Neural cell (in vitro differentiated cells): ENCODE measurements around the gene RUNX1. TPM values are rescaled to one million over a fixed set of nuclear protein-coding genes. Genes with fewer than 3 reads are reported as not detected.

Experiments
- H2AFZ ChIP-seq: fragments of 200-600, 300-800 bp; sonication (generic), shearing (Covaris generic); 2 replicates; pipeline ENCODE4 v1.6.0; 2014; ENCODE audit warnings: low read depth, mild to moderate bottlenecking, antibody characterized with exemption, low read length, moderate library complexity
- H3F3A ChIP-seq: fragments of 200-600 bp; shearing (Covaris generic); 2 replicates; pipeline ENCODE4 v1.6.1; 2016; ENCODE audit warnings: mild to moderate bottlenecking, moderate library complexity, mixed read lengths, antibody characterized with exemption, low read length; ENCODE audit not compliant: insufficient read depth, poor library complexity, severe bottlenecking
- H3K27ac ChIP-seq: fragments of 200-600, 300-800 bp; sonication (generic), shearing (Covaris generic); 2 replicates; pipeline ENCODE4 v1.5.1; 2014; ENCODE audit warnings: mild to moderate bottlenecking, low read length, moderate library complexity
- H3K27me3 ChIP-seq: fragments of 300-800, 200-600 bp; sonication (generic), shearing (Covaris generic); 2 replicates; pipeline ENCODE4 v1.6.0; 2014; ENCODE audit warnings: mild to moderate bottlenecking, low read depth, low read length, moderate library complexity; ENCODE audit not compliant: insufficient read depth
- H3K36me3 ChIP-seq: fragments of 300-800, 200-600 bp; sonication (generic), shearing (Covaris generic); 2 replicates; pipeline ENCODE4 v1.5.1; 2014; ENCODE audit warnings: mild to moderate bottlenecking, antibody characterized with exemption, low read length, moderate library complexity; ENCODE audit not compliant: insufficient read depth
- H3K4me2 ChIP-seq: fragments of 300-800, 200-600 bp; sonication (generic), shearing (Covaris generic); 2 replicates; pipeline ENCODE4 v1.6.0; 2014; ENCODE audit warnings: mild to moderate bottlenecking, low read length
- H3K4me3 ChIP-seq: fragments of 300-800, 200-600 bp; sonication (generic), shearing (Covaris generic); 2 replicates; pipeline ENCODE4 v1.5.1; 2014; ENCODE audit warnings: mild to moderate bottlenecking, low read length, moderate library complexity
- H3K79me2 ChIP-seq: fragments of 200-600 bp; shearing (Covaris generic); replicated peaks from 2 replicates; pipeline ENCODE4 v1.6.0; 2014; ENCODE audit warnings: mild to moderate bottlenecking, low read length, moderate library complexity; ENCODE audit not compliant: insufficient read depth
- H3K9ac ChIP-seq: fragments of 300-800, 200-600 bp; sonication (generic), shearing (Covaris generic); 2 replicates; pipeline ENCODE4 v1.6.1; 2016; ENCODE audit warnings: mild to moderate bottlenecking, low read length, mixed read lengths
- H3K9me2 ChIP-seq: fragments of 200-600 bp; shearing (Covaris generic); 2 replicates; pipeline ENCODE4 v1.6.1; 2016; ENCODE audit warnings: mild to moderate bottlenecking, low read length, mixed read lengths; ENCODE audit not compliant: insufficient read depth
- H3K9me3 ChIP-seq: fragments of 200-600, 300-800 bp; sonication (generic), shearing (Covaris generic); 2 replicates; pipeline ENCODE4 v1.6.1; 2016; ENCODE audit warnings: mild to moderate bottlenecking, mixed run types, low read length, moderate library complexity, mixed read lengths
- H4K20me1 ChIP-seq: fragments of 200-600 bp; shearing (Covaris generic); 2 replicates; pipeline ENCODE4 v1.6.1; 2016; ENCODE audit warnings: mild to moderate bottlenecking, mixed run types; ENCODE audit not compliant: insufficient read depth
- CTCF ChIP-seq: fragments of 450-650 bp; IDR thresholded peaks from 2 replicates; pipeline ENCODE4 v1.5.1; 2014; ENCODE audit warnings: antibody characterized with exemption, mild to moderate bottlenecking, moderate library complexity; ENCODE audit not compliant: poor library complexity, severe bottlenecking
- EP300 ChIP-seq: fragments of 450-650 bp; conservative IDR thresholded peaks from 2 replicates; pipeline ENCODE4 v1.6.1; 2014; ENCODE audit warnings: antibody characterized with exemption, mild to moderate bottlenecking, moderate library complexity; ENCODE audit not compliant: poor library complexity, severe bottlenecking
- EZH2 ChIP-seq: fragments of 200-600, 300-800 bp; shearing (Covaris generic), sonication (generic); IDR thresholded peaks from 2 replicates; pipeline ENCODE4 v1.6.1; 2014; ENCODE audit warnings: antibody characterized with exemption, low read length, borderline replicate concordance, mild to moderate bottlenecking; ENCODE audit not compliant: insufficient read depth, poor library complexity, severe bottlenecking
- MXI1 ChIP-seq: fragments of 450-650 bp; conservative IDR thresholded peaks from 2 replicates; pipeline ENCODE4 v1.6.1; 2014; ENCODE audit warnings: antibody characterized with exemption, mild to moderate bottlenecking; ENCODE audit not compliant: poor library complexity, severe bottlenecking
- POLR2AphosphoS5 ChIP-seq: IDR thresholded peaks from 2 replicates; pipeline ENCODE4 v1.6.1; 2012
- RAD21 ChIP-seq: fragments of 450-650 bp; conservative IDR thresholded peaks from 2 replicates; pipeline ENCODE4 v1.6.1; 2014; ENCODE audit warnings: antibody characterized with exemption, mild to moderate bottlenecking, moderate library complexity
- REST ChIP-seq: IDR thresholded peaks from 2 replicates; pipeline ENCODE4 v1.6.1; 2012; ENCODE audit warnings: borderline replicate concordance
- SMC3 ChIP-seq: fragments of 450-650 bp; conservative IDR thresholded peaks from 2 replicates; pipeline ENCODE4 v1.6.1; 2014; ENCODE audit warnings: antibody characterized with exemption, mild to moderate bottlenecking, moderate library complexity; ENCODE audit not compliant: poor library complexity
- TAF1 ChIP-seq: IDR thresholded peaks from 2 replicates; pipeline ENCODE4 v1.6.1; 2012; ENCODE audit warnings: low read depth
- polyA plus RNA-seq: library from polyadenylated mRNA; depleted of rRNA; stranded (reverse); fragments of >200 nt; gene quantifications from 2 replicates; pipeline ENCODE4 v1.2.3, GENCODE V29; 2014

RUNX1 gene
- polyA plus RNA-seq, 1 donor from 2014 or later: not detected

GRCh38 chr21:34899302-34899701 lies 149.8 kb downstream of the RUNX1 start:
- Histone ChIP-seq H2AFZ (no peak overlapping the region), H3K27ac (no peak overlapping the region), H3F3A (no peaks in the 10 kb centered on the region), H3K9ac (no peak overlapping the region), H3K4me3 (no peak overlapping the region), H3K36me3 (no peaks in the 10 kb centered on the region), H3K27me3 (peaks cover 19% of the 10 kb centered on the region), H4K20me1 (no peaks in the 10 kb centered on the region), H3K79me2 (no peaks in the 10 kb centered on the region), H3K9me3 (peaks cover 5% of the 10 kb centered on the region), H3K4me2 (no peak overlapping the region), H3K9me2 (no peaks in the 10 kb centered on the region)
- TF ChIP-seq TAF1: no peak
- TF ChIP-seq SMC3: no peak
- no peak for TF ChIP-seq EZH2
- TF ChIP-seq POLR2AphosphoS5: no peak
- no peak for TF ChIP-seq MXI1
- no peak for TF ChIP-seq EP300
- no peak for TF ChIP-seq REST
- no peak for TF ChIP-seq RAD21
- TF ChIP-seq CTCF: no peak

GRCh38 chr21:34897828-34898227 lies 151.3 kb downstream of the RUNX1 start:
- H3K27me3 ChIP-seq: peaks cover 34% of the 10 kb centered on the region
- H3K9me2 ChIP-seq: no peaks in the 10 kb centered on the region
- H4K20me1 ChIP-seq: no peaks in the 10 kb centered on the region
- no peak overlapping the region for H3K27ac ChIP-seq
- no peak overlapping the region for H3K4me3 ChIP-seq
- peaks cover 5% of the 10 kb centered on the region for H3K9me3 ChIP-seq
- no peak overlapping the region for H3K9ac ChIP-seq
- TF ChIP-seq SMC3 (no peak), MXI1 (no peak), CTCF (no peak), EZH2 (no peak), POLR2AphosphoS5 (no peak)
- H3F3A ChIP-seq: no peaks in the 10 kb centered on the region
- H3K4me2 ChIP-seq: no peak overlapping the region
- no peak overlapping the region for H2AFZ ChIP-seq
- H3K36me3 ChIP-seq: no peaks in the 10 kb centered on the region
- no peaks in the 10 kb centered on the region for H3K79me2 ChIP-seq
